ENCODE measurements around the gene BDH1.
"Not testable (repeated sequence)": the region's sequence is repeated elsewhere in the genome, so short reads cannot be mapped to it uniquely, and the experiment has no call there.

DNA sequence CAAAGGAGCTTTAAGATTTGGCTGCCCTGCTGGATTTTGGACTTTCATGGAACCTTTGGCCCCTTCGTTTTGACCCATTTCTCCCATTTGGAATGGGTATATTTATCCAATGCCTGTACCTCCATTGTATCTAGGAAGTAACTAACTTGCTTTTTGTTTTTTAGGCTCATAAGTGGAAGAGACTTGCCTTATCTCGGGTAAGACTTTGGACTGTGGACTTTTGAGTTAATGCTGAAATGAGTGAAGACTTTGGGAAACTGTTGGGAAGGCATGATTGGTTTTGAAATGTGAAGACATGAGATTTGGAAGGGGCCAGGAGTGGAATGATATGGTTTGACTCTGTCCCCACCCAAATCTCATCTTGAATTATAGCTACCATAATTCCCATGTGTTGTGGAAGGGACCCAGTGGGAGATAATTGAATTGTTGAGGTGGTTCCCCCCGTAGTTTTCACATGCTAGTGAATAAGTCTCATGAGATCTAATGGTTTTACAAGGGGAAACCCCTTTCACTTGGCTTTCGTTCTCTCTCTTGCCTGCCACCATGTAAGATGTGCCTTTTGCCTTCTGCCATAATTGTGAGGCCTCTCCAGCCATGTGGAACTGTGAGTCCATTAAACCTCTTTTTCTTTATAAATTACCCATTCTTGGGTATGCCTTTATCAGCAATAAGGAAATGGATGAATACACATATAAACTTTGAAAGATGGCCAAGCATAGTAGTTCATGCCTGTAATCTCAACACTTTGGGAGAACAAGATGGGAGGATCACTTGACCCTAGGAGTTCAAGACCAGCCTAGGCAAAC, 15.5 kb upstream of the BDH1 start:
- TF ChIP-seq EZH2 (IDR thresholded peaks at IDR 0.05; ENCODE audit: borderline replicate concordance, low read length) = not testable (repeated sequence)
- TF ChIP-seq, protein P1, sequence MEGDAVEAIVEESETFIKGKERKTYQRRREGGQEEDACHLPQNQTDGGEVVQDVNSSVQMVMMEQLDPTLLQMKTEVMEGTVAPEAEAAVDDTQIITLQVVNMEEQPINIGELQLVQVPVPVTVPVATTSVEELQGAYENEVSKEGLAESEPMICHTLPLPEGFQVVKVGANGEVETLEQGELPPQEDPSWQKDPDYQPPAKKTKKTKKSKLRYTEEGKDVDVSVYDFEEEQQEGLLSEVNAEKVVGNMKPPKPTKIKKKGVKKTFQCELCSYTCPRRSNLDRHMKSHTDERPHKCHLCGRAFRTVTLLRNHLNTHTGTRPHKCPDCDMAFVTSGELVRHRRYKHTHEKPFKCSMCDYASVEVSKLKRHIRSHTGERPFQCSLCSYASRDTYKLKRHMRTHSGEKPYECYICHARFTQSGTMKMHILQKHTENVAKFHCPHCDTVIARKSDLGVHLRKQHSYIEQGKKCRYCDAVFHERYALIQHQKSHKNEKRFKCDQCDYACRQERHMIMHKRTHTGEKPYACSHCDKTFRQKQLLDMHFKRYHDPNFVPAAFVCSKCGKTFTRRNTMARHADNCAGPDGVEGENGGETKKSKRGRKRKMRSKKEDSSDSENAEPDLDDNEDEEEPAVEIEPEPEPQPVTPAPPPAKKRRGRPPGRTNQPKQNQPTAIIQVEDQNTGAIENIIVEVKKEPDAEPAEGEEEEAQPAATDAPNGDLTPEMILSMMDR (conservative IDR thresholded peaks at IDR 0.05 in 1 of 2, IDR thresholded peaks at IDR 0.05 in 1 of 2; ENCODE audit: extremely low read depth in 1 of 2, insufficient read depth in 1 of 2, low read depth in 1 of 2, low read length in 2 of 2) = not testable (repeated sequence)
